HEK293T (cell line): Measurements from ENCODE around the gene SEMA4A.

Experiments
- CTCF ChIA-PET: fragments of 350-600 bp; formaldehyde crosslinking; extraction: SDS; loops from one replicate; lab custom pipeline; 2021; ENCODE audit warnings: antibody characterized with exemption, inconsistent platforms; lab: Yijun Ruan, JAX
- POLR2A ChIA-PET: fragments of 350-600 bp; formaldehyde crosslinking; extraction: SDS; loops from one replicate; lab custom pipeline; 2020; ENCODE audit warnings: antibody characterized with exemption, inconsistent platforms; lab: Yijun Ruan, JAX
- DNase-seq: peaks from one replicate; pipeline ENCODE4 v3.0.0; 2012; ENCODE audit warnings: mixed read lengths; ENCODE audit errors: extremely low spot score
- ARNT ChIP-seq: fragments of 450-650 bp; IDR thresholded peaks from 2 replicates; pipeline ENCODE4 v1.6.1; 2017; ENCODE audit warnings: mild to moderate bottlenecking
- BHLHE40 ChIP-seq: fragments of 450-650 bp; IDR thresholded peaks from 2 replicates; pipeline ENCODE4 v1.6.1; 2016; ENCODE audit warnings: mild to moderate bottlenecking, moderate library complexity, borderline replicate concordance
- CTBP1 ChIP-seq: fragments of 450-650 bp; IDR thresholded peaks from 2 replicates; pipeline ENCODE4 v1.6.1; 2016; ENCODE audit warnings: borderline replicate concordance
- ELF4 ChIP-seq: fragments of 450-650 bp; IDR thresholded peaks from 2 replicates; pipeline ENCODE4 v1.6.1; 2017; ENCODE audit warnings: antibody characterized with exemption
- FOXA1 ChIP-seq: fragments of 450-650 bp; IDR thresholded peaks from 2 replicates; pipeline ENCODE4 v1.6.1; 2016; ENCODE audit warnings: mild to moderate bottlenecking
- FOXK2 ChIP-seq: fragments of 450-650 bp; IDR thresholded peaks from 2 replicates; pipeline ENCODE4 v1.6.1; 2016; ENCODE audit warnings: mild to moderate bottlenecking
- FOXM1 ChIP-seq: fragments of 450-650 bp; IDR thresholded peaks from 2 replicates; pipeline ENCODE4 v1.6.1; 2017; ENCODE audit warnings: mild to moderate bottlenecking, borderline replicate concordance
- HDGF ChIP-seq: fragments of 450-650 bp; IDR thresholded peaks from 2 replicates; pipeline ENCODE4 v1.6.1; 2017; ENCODE audit warnings: antibody characterized with exemption, borderline replicate concordance
- L3MBTL2 ChIP-seq: fragments of 450-650 bp; conservative IDR thresholded peaks from 2 replicates; pipeline ENCODE4 v1.6.1; 2016; ENCODE audit warnings: mild to moderate bottlenecking
- LEF1 ChIP-seq: fragments of 450-650 bp; IDR thresholded peaks from 2 replicates; pipeline ENCODE4 v1.6.1; 2017; ENCODE audit warnings: mild to moderate bottlenecking, borderline replicate concordance
- NFRKB ChIP-seq: fragments of 450-650 bp; IDR thresholded peaks from 2 replicates; pipeline ENCODE4 v1.6.1; 2016; ENCODE audit warnings: mild to moderate bottlenecking, moderate library complexity
- PKNOX1 ChIP-seq: fragments of 450-650 bp; IDR thresholded peaks from 2 replicates; pipeline ENCODE4 v1.6.1; 2016
- SP1 ChIP-seq: fragments of 450-650 bp; IDR thresholded peaks from 2 replicates; pipeline ENCODE4 v1.6.1; 2017
- SUZ12 ChIP-seq: fragments of 450-650 bp; IDR thresholded peaks from 2 replicates; pipeline ENCODE4 v1.6.1; 2016; ENCODE audit warnings: mild to moderate bottlenecking
- TARDBP ChIP-seq: fragments of 450-650 bp; IDR thresholded peaks from 2 replicates; pipeline ENCODE4 v1.6.1; 2016
- ZNF384 ChIP-seq: fragments of 450-650 bp; IDR thresholded peaks from 2 replicates; pipeline ENCODE4 v1.6.1; 2016

The SEMA4A gene

GRCh38 chr1:156200044-156200443, 46.7 kb downstream of the SEMA4A start:
- no peak for DNase-seq
- POLR2A ChIA-PET, result interaction anchor here (5.0 kb wide), 1 partner anchor 13 kb away, joined by 32 read pairs; the partner anchor contains the start of gene PMF1
- TF ChIP-seq FOXM1, result no peak
- no peak for TF ChIP-seq FOXA1
- TF ChIP-seq L3MBTL2, result no peak
- no peak for TF ChIP-seq FOXK2
- TF ChIP-seq ELF4, result no peak
- no peak for TF ChIP-seq ARNT
- no peak for TF ChIP-seq LEF1
- no peak for TF ChIP-seq NFRKB
- TF ChIP-seq CTBP1, result no peak
- no peak for TF ChIP-seq SUZ12
- no peak for TF ChIP-seq ZNF384
- no peak for TF ChIP-seq HDGF
- TF ChIP-seq PKNOX1, result no peak
- CTCF ChIA-PET, result no interaction called here

GRCh38 chr1:156203331-156203730, 49.9 kb downstream of the SEMA4A start:
- CTCF ChIA-PET, result no interaction called here
- TF ChIP-seq NFRKB (no peak), FOXA1 (no peak), PKNOX1 (no peak), ELF4 (no peak), LEF1 (no peak), TARDBP (no peak), ZNF384 (no peak), FOXK2 (no peak), L3MBTL2 (no peak), BHLHE40 (no peak), HDGF (no peak), SUZ12 (no peak), FOXM1 (no peak), ARNT (no peak), CTBP1 (no peak), SP1 (no peak)
- DNase-seq, result no peak
- POLR2A ChIA-PET, result interaction anchor here (4.2 to 5.0 kb wide), 2 partner anchors 9 to 10 kb away, joined by 16 to 32 read pairs; partner anchors contain the start of genes PMF1 and SLC25A44

- POLR2A ChIA-PET, result interaction anchor here (1.2 to 4.2 kb wide), 2 partner anchors 8 to 10 kb away, joined by 4 to 16 read pairs; partner anchors contain the start of genes PMF1 and SLC25A44
Observed at GRCh38 chr1:156204686-156205085, 51.3 kb downstream of the SEMA4A start.

GRCh38 chr1:156211243-156211642, 57.9 kb downstream of the SEMA4A start:
- ChIA-PET CTCF (no interaction called here), POLR2A (no interaction called here)
- no peak for TF ChIP-seq BHLHE40
- no peak for TF ChIP-seq FOXK2
- no peak for TF ChIP-seq NFRKB
- no peak for TF ChIP-seq ARNT
- TF ChIP-seq FOXA1, result no peak
- TF ChIP-seq SUZ12, result no peak
- no peak for TF ChIP-seq HDGF
- TF ChIP-seq SP1, result no peak
- no peak for TF ChIP-seq ZNF384
- TF ChIP-seq PKNOX1, result no peak
- no peak for TF ChIP-seq FOXM1
- no peak for TF ChIP-seq ELF4
- TF ChIP-seq CTBP1, result no peak
- no peak for TF ChIP-seq LEF1
- no peak for TF ChIP-seq L3MBTL2
- DNase-seq, result no peak

More at GRCh38 chr1:156204686-156205085, 51.3 kb downstream of the SEMA4A start:
- CTCF ChIA-PET, result interaction anchor here (0.6 kb wide), 1 partner anchor 53 kb away, joined by 6 read pairs; no protein-coding TSS in a partner anchor
- no peak for DNase-seq
- TF ChIP-seq ARNT, result no peak
- no peak for TF ChIP-seq FOXM1
- TF ChIP-seq ELF4, result no peak
- no peak for TF ChIP-seq CTBP1
- TF ChIP-seq FOXK2, result no peak
- no peak for TF ChIP-seq SUZ12
- TF ChIP-seq SP1, result no peak
- TF ChIP-seq BHLHE40, result no peak
- TF ChIP-seq LEF1, result no peak

GRCh38 chr1:156212130-156212529, 58.7 kb downstream of the SEMA4A start:
- DNase-seq, result no peak
- ChIA-PET CTCF (interaction anchor here (0.6 to 2.7 kb wide), 4 partner anchors 13 to 71 kb away, joined by 4 to 18 read pairs (median 8); no protein-coding TSS in a partner anchor), POLR2A (interaction anchor here (0.5 to 3.9 kb wide), 44 partner anchors 8 to 289 kb away, joined by 3 to 63 read pairs (median 5); partner anchors contain the start of genes CCT3, MEF2D, PAQR6 and SEMA4A)
- TF ChIP-seq SP1 (no peak), ELF4 (no peak), FOXK2 (no peak), BHLHE40 (no peak)
